Calu3 (cell line): ENCODE data around the gene CTBP1. TPM values are rescaled to one million over a fixed set of nuclear protein-coding genes. Genes with fewer than 3 reads are reported as not detected.

ENCODE experiments used
- BruUV-seq: library from RNA; stranded (reverse); fragments of 400-500 nt; replicated peaks from 2 replicates; lab custom pipeline; 2021; lab: Mats Ljungman, UMichigan
- CTCF ChIA-PET: fragments of 300-600 bp; sonication (Branson Sonifier 250); formaldehyde crosslinking; loops from one replicate; lab custom pipeline; 2022; ENCODE audit warnings: antibody characterized with exemption; lab: Charles Lee
- DNase-seq: peaks from one replicate; pipeline ENCODE4 v3.0.0; 2022
- H3K27ac Mint-ChIP-seq: one replicate; pipeline ENCODE4 v1.8.0; 2022; ENCODE audit warnings: mixed read lengths; ENCODE audit not compliant: unreplicated experiment
- H3K27me3 Mint-ChIP-seq: one replicate; pipeline ENCODE4 v1.8.0; 2022; ENCODE audit warnings: mixed read lengths; ENCODE audit not compliant: unreplicated experiment
- H3K36me3 Mint-ChIP-seq: one replicate; pipeline ENCODE4 v1.8.0; 2022; ENCODE audit warnings: mild to moderate bottlenecking, moderate library complexity, mixed read lengths; ENCODE audit not compliant: insufficient read depth, unreplicated experiment
- H3K4me1 Mint-ChIP-seq: one replicate; pipeline ENCODE4 v1.8.0; 2022; ENCODE audit warnings: mild to moderate bottlenecking, low read depth, mixed read lengths; ENCODE audit not compliant: unreplicated experiment
- H3K4me3 Mint-ChIP-seq: one replicate; pipeline ENCODE4 v1.8.0; 2022; ENCODE audit warnings: mild to moderate bottlenecking, low read depth, moderate library complexity, mixed read lengths; ENCODE audit not compliant: unreplicated experiment
- H3K9me3 Mint-ChIP-seq: one replicate; pipeline ENCODE4 v1.8.0; 2022; ENCODE audit warnings: low read depth, mixed read lengths; ENCODE audit not compliant: unreplicated experiment
- intact Hi-C: fragments of 100-400 bp; cut with micrococcal nuclease; formaldehyde crosslinking; loops from one replicate; pipeline ENCODE4 v1.10.0; 2022; ENCODE audit not compliant: unreplicated experiment
- total RNA-seq: library from RNA; stranded (reverse); gene quantifications from 2 replicates; pipeline ENCODE4 v1.2.3, GENCODE V29; 2022
- TF ChIP-seq, protein P1 (sequence below): fragments of 200-600 bp; IDR thresholded peaks from one replicate; pipeline ENCODE4 v1.8.0; 2022; ENCODE audit warnings: antibody characterized with exemption; ENCODE audit not compliant: unreplicated experiment

CTBP1 gene
- total RNA-seq, 1 experiment from 2014 or later = 115 TPM

DNA sequence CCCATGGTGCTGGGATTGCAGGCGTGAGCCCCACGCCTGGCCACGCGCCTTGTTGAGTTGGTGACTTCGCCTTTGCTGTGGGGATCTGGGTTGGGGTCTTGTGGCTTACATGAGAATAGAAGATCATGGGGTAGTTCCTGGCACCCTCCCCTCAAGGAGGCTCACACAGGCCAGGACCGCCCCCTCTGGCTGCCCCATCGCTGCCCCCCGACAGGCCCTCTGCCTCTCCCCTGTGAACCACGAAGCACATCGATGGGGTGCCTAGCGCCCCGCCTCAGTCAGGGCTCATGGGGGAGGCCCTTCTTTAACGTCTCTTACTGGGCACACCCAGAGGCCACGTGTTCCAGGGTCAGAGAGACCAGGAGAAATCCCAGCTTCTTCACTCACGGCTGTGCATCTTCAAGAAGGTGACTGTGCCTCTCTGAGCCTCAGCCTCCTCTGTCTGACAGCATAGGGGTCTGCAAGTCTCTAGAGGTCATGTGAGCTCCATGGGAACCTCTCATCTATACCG, 53.0 kb downstream of the CTBP1 start:
- CTCF ChIA-PET = no interaction called here
- Mint-ChIP-seq H3K9me3 (no peaks in the 10 kb centered on the region), H3K36me3 (no peaks in the 10 kb centered on the region), H3K27me3 (no peaks in the 10 kb centered on the region), H3K4me3 (no peak overlapping the region), H3K4me1 (no peaks in the 10 kb centered on the region), H3K27ac (no peak overlapping the region)
- DNase-seq = no peak
- BruUV-seq = no TSS peak
- intact Hi-C loops = no loop called here
- TF ChIP-seq, protein P1, sequence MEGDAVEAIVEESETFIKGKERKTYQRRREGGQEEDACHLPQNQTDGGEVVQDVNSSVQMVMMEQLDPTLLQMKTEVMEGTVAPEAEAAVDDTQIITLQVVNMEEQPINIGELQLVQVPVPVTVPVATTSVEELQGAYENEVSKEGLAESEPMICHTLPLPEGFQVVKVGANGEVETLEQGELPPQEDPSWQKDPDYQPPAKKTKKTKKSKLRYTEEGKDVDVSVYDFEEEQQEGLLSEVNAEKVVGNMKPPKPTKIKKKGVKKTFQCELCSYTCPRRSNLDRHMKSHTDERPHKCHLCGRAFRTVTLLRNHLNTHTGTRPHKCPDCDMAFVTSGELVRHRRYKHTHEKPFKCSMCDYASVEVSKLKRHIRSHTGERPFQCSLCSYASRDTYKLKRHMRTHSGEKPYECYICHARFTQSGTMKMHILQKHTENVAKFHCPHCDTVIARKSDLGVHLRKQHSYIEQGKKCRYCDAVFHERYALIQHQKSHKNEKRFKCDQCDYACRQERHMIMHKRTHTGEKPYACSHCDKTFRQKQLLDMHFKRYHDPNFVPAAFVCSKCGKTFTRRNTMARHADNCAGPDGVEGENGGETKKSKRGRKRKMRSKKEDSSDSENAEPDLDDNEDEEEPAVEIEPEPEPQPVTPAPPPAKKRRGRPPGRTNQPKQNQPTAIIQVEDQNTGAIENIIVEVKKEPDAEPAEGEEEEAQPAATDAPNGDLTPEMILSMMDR = no peak

DNA sequence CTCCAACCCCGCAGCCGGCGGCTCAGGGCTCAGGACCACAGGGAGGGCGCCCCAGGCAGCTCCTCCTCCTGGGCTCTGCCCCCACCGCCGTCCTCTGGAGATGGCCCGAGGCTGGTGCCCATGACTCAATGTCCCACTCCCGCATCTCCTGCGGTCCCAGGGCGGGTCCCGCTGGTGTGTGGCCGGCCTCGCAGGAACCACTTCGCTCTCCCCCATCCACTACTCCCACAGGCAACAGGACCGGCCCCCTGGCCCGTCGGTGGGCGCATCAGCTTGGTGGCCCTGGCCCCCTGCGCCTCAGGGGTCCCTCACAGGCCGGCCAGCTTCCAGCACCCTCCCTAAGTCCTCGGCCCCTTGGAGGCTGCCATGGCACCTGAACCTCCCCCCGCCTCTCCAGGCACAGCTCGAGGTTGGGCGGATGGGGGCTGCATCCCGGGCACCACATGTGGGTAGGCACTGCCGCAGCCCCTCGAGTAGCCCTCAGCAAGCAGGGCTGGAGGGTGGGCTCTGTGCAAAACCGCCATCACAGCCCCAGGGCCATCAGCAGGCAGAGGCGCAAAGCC, 53.7 kb downstream of the CTBP1 start:
- DNase-seq = no peak
- CTCF ChIA-PET = no interaction called here
- Mint-ChIP-seq H3K27me3 (no peaks in the 10 kb centered on the region), H3K4me3 (no peak overlapping the region), H3K4me1 (no peaks in the 10 kb centered on the region), H3K9me3 (no peaks in the 10 kb centered on the region), H3K36me3 (no peaks in the 10 kb centered on the region), H3K27ac (no peak overlapping the region)
- TF ChIP-seq, protein P1 = no peak
- intact Hi-C loops = no loop called here
- no TSS peak for BruUV-seq

DNA sequence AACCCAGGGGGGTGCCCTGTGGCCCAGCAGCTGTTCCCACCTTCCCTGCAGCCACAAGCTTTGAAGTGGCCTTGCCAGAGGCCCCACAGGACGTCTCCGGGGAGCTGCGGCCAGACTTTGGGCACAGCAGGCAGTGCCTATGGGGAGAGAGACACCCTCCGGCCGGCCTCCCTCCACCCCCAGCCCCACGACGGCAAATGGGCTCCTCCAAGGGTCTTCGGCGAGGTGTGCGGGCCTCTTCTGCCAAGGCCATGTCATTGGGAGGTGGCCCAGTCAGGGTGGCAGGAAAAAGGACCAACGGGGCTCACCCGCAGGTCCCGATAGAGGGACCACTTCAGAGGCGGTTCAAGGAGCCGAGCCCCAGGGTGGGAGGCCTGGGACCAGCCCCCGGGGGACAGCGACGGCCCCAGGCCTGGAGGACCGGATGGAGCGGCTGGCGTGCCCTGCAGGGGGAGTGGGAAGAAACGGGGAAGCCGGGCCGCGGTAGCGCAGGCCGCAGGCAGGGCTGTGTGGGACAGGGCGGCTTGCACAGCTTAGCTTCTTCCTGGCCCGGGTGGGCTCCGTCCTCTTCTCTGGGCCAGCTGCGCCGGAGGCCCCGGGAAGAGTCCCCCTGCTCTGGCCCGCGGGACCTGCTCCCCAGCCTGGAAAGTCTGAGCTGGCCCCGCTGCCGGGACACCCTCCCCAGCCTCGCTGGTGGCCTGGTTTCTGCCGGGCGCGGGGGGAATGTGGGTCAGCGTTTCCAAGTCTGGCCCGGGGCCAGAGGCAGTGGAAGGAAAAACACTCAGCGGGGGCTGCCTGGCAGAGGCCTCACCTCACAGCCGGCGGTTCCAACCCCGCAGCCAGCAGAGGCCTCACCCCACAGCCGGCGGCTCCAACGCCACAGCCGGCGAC, 54.7 kb downstream of the CTBP1 start:
- H3K4me1 Mint-ChIP-seq = no peaks in the 10 kb centered on the region
- no peak for DNase-seq
- H3K27me3 Mint-ChIP-seq = no peaks in the 10 kb centered on the region
- H3K27ac Mint-ChIP-seq = no peak overlapping the region
- H3K36me3 Mint-ChIP-seq = no peaks in the 10 kb centered on the region
- intact Hi-C loops = no loop called here
- CTCF ChIA-PET = no interaction called here
- no TSS peak for BruUV-seq
- TF ChIP-seq, protein P1 = no peak
- H3K9me3 Mint-ChIP-seq = no peaks in the 10 kb centered on the region
- no peak overlapping the region for H3K4me3 Mint-ChIP-seq

DNA sequence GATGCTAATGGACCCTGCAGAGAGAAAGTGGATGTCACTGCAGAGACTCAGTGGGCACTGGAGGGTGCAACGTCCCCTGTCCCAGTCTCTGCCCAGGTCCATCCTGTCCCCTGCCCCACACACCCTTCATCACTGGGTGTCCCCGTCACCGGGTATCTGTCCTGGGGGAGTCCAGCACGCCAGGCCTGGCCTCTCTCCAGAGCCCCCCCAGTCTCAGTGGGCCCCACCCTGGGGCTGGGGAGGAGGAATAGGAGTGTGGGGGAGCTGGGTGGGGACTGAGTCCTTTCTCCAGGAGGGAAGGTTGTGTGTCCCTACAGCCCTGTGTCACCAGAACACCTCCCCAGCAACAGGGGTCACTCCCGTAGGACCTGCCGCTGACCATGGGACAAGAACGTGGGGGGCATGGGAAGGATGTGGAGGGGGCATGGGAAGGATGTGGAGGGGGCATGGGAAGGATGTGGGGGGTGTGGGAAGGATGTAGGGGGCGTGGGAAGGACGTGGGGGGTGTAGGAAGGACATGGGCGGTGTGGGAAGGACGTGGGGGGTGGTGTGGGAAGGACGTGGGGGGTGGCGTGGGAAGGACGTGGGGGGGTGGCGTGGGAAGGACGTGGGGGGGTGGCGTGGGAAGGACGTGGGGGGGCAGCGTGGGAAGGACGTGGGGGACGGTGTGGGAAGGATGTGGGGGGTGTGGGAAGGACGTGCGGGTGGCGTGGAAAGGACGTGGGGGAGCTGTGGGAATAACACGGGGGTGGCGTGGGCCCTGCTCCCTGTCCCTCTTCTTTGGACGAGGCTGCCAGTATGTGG, 55.5 kb downstream of the CTBP1 start:
- no peaks in the 10 kb centered on the region for H3K9me3 Mint-ChIP-seq
- CTCF ChIA-PET = no interaction called here
- intact Hi-C loops = no loop called here
- no TSS peak for BruUV-seq
- TF ChIP-seq, protein P1 = no peak
- H3K4me1 Mint-ChIP-seq = no peaks in the 10 kb centered on the region
- no peaks in the 10 kb centered on the region for H3K27me3 Mint-ChIP-seq
- H3K4me3 Mint-ChIP-seq = no peak overlapping the region
- H3K27ac Mint-ChIP-seq = no peak overlapping the region
- DNase-seq = no peak
- H3K36me3 Mint-ChIP-seq = no peaks in the 10 kb centered on the region
